HG02885 (cell line): ENCODE measurements around the gene SRCIN1.

ENCODE experiments used
- ATAC-seq: cut with Tn5 transposase; IDR thresholded peaks from one replicate; pipeline ENCODE4 v1.9.1; 2021; ENCODE audit warnings: mild to moderate bottlenecking; ENCODE audit not compliant: unreplicated experiment, poor library complexity

Gene SRCIN1

DNA sequence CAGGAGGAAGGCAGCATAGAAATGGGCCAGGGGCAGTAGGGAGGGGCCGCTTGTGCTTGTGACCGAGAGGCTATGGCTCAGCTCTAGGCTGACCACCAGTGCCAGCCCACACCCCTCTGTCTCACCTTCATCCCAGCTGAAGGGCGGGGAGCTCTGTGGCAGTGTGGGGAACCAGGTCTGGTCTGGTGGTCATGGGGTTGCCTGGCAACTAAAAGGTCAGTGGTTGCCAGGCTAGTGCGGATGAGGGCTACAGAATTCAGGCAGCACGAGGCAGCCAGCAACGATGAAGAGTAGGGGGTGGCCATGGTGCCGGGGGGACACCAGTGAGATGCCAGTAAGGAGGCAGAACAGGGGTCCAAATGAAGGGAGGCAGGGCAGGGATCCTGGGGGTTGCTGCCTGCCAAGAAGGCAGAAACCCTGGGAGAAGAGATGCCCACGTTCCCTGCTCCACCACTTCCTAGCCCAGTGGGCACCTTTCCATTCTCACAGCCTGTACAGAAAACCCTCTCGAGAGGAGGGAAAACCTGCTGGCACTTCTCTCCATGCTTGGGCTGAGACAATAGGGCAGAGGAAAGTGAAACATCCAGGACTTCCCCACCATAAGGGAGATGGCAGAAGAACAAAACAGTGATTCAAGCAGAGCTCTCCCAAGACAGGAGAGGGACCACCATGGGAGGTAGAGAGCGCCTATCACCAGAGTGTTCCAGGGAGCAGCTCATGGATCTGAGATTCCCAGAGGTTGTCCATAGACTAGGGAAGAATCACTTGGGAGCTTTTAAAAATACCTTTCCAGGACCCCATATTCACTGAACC, 39.7 kb downstream of the SRCIN1 start:
- ATAC-seq = no peak

DNA sequence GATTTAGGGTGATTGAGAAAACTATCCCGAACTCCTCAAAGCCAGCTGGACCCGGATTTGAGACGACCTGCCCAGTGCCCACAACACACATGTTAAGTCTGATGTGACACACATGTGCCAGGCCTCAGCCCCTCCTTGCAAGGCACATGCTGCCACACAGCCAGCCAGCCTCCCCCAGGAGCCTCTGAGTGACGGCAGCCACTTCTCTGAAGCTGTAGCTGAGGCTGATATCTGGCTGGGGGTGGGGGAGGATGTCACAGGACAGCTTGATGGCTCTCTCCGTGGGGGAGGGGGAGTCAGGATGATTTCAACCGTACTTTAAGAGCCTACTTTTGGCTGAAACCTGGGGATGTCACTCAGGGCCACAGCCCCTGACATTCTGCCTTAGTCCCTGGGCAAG, 40.9 kb downstream of the SRCIN1 start:
- no peak for ATAC-seq

DNA sequence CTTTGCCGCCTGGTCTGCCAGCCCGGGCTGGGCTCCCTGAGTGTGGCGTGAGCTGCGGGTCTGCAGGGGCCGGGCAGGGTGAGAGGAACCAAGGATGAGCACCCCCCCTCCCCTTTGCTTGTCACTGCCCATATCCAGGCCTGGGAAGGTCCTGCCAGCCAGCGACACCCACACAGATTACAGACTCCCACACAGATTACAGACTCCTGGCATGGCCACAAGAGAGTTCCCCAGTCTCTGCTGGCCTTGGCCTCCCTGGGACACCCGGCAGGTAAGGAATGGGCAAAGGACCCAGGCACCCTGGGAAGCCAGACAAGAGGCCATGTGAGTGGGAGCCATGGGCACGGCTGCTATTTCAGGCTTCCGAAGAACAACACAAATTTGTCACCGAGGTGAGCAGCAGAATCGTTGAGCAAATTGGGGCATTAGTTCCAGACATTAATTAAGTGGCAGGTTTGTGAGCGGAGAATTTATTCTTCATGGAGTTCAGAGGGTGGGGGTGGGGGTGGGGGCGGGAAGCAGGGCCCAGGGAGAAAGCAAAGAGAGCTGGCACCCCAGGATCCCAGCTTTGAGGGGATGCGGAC, 41.4 kb downstream of the SRCIN1 start:
- ATAC-seq = no peak

DNA sequence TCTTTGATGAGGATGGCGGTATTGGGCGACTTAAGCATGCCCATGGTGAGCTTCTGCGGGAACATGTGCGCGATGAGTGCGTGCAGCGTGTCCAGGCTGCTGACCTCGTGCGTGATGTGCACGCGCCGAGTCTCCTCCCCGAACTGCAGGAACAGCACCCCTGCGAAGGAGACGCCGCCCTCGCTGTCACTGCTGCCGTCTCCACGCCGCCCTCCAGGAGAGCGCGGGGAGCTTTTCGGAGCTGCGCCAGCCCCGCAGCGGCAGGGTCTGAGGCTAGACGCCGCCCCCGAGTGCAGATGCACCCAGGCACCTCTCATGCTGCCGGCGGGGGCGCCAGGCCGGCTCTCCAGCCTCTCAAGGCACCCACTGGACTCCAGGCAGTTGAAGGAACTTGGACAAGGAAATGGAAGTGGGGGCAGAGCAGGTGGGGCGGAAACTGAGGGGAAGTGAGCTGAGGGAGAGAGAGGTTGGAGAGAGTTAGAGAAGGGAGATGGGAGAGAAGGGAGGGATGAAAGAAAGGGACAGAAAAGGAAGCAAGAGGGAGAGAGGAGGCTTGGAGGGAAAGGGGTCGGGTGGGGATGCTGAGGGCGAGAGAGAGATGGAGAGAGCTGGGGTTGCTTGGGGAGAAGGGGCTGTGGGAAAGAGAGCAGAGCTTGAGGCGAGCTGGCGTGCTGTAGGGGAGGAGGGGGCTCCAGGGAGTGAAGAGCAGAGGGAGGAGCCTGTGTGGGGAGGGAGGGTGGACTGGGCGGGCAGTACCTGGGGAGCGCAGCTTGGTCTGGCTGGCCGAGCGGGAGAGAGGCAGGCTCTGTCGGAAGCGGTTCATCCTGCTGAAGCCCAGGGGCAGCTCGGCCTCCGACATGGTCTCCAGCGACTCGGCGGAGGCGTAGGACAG, 42.1 kb downstream of the SRCIN1 start:
- ATAC-seq = no peak

DNA sequence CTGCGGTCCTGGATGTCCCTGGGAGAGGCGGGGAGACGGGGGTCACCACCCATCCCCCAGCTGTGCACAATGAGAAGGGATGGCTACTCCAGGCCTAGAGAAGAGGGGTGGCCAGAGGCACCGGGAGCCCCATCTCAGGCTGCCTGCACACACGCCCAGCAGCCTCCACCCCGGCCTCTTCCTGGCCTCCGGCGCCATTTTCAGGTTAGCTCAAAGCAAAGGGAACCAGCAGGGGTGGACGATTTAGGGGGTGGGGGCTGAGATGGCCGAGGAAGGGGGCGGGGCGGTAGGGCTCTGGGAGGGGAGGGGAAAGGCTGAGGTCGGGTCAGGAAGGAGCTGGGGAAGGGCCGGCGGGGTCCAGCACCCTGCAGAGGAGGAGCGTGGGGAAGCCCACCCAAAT, 42.8 kb downstream of the SRCIN1 start:
- ATAC-seq = no peak

DNA sequence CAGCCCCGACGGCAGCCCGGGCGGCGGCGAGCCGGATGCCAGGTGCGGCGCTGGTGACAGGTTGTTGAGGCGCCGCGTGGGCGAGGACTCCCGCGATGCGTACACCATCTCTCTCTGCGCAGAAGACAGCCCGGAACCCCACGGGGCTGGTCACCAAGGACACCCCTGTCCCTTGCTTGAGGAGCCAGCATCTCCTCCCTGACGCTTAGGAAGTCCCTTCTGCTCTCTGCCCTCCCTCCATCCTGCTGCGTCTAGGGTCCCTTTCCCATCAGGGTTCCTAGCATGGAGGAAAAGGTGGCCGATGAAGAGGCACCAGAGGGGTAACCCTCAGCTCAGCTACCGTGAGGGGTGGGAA, 43.6 kb downstream of the SRCIN1 start:
- ATAC-seq = no peak

DNA sequence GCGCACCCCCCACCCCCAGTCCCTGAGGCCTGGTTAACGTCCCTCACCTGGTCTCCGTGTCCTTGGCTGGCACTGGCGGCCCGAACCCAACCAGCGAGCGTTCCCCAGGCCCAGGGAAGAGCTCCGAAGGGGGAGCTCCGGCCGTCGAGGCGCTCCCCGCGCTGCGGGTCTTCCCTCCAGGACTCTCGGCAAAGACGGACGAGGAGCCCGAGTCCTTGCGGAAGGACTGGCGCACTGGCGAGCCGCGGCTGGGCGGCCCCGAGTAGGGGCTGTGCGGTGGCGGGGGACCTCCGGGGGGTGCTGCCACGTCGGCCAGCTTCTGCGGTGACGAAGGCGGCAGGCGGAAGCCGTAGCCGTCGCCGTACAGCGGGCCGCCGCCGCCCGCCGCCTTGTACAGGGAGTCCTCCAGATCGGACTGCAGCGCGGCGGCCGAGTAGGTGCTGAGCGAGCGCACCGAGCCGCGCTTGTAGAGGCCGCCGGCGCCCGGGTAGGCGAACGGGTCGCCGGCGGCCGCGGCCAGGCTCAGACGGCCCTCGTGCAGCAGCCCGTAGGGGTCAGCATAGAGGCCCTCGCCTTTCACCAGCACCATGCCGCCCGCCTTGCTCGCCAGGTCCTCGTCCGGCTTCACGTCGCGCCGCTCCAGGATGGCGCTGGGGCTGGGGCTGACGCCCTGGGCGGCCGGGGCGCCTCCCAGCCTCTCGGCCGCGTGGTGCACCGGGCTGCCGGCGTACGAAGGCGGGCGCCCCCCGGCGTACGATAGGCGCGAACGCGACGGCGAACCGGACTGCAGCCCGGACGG, 44.1 kb downstream of the SRCIN1 start:
- no peak for ATAC-seq

DNA sequence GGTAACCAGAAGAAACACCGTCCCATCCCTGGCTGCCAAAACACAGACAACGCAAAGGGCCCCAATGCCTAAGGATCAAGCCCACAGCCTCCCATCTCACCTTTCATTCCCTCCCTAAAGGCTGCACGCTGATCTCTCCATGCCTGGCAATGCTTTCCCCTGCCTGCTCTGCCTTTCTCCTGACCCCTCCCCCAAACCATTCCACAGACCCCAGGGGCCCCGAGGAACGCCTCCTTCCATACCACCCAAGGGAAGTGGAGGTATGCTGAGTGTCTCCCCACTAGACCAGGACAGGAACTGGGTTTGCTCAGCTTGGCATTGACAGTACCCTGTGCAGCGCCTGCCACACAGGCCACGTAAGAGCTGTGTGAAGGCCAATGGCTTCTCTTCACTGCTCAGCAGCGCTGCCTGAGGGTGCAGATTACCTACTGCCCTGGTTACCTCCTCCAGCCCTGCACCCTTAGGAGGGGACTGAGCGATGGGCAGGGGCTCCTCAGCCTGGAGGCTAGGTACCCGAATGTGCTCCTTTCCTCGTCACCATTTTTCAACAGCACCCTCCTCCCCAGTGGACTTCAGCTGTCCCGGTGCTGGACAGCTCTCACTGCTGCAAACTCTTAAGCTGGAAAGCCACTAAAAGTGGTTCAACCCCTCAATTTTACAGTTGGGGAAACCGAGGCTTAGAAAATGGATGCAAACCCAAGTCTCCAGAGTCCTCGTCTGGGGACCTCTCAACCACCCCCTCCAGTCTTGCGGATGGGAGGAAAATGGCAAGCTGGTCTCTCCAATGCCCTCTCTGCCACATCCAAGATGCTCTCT, 45.0 kb downstream of the SRCIN1 start:
- no peak for ATAC-seq

DNA sequence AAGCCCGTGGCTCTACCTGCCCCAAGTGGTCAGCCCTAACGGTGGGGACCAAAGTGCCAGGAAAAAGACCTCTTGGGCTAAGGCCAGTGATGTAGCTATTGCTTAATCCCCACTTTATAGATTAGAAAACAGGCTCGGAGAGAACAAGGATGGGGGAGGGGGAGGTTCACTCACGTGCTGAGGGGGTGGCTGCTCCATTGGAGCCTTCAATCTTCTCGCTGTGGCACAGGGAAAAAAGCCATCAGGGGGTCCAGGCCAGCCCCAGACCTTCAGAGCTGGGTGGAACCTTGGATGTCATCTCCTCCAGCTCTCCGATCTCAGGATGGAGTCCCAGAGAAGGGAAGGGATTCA, 45.9 kb downstream of the SRCIN1 start:
- ATAC-seq = no peak

DNA sequence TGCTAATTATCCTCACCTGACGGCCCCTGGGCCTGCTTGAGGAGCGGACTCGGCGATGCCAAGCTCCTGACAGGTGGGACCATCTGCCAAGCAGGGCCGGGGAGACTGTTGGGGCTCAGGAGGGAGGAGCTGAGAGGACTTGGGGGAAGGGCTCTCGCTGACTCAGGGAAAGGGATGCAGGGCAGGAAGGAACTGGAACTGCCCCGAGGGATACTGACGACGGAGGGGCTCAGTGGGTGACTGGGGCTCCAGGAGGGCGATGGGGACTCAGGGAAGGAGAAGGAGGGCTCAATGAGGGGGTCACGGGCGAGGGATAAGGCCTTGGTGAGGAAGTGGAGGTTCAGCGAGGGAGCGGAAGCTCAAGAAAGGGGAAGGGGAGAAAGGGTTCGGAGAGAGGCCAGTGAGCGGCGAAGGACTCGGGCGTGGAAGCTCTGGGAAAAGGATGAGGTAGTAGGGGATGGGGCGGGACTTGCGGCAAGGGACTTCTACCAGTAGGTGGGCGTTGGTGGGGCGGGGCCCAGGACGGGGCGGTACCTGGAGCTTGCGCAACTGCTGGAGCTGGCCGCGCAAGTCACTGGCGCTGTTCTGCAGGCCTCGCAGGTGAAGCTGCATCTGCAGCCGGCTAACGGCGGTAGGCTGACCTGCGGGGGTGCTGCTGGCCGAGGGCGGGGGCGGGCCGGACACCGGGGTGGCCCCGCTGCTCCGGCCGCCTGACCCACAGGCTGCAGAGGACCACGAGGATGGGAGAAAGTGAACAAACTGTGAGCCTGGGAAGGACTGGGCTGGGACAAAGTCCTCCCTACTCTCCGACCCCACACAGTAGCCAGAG, 46.5 kb downstream of the SRCIN1 start:
- ATAC-seq = peak; percentile 74

DNA sequence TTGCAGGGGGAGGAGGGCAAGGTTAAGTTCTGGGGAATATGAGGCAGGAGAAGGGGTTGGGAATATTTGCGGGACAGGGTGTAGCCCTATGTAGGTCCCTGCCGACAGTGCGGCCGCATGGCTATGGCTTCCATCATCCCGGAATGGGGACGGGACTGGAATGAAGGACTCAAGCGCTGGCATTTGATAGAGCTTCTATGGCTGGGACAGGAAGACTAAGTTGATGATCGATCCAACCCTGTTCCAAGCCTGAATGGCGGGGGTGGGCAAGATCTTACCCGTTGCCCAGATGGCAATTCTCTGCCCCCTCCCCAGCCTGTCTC, 47.1 kb downstream of the SRCIN1 start:
- ATAC-seq = no peak

DNA sequence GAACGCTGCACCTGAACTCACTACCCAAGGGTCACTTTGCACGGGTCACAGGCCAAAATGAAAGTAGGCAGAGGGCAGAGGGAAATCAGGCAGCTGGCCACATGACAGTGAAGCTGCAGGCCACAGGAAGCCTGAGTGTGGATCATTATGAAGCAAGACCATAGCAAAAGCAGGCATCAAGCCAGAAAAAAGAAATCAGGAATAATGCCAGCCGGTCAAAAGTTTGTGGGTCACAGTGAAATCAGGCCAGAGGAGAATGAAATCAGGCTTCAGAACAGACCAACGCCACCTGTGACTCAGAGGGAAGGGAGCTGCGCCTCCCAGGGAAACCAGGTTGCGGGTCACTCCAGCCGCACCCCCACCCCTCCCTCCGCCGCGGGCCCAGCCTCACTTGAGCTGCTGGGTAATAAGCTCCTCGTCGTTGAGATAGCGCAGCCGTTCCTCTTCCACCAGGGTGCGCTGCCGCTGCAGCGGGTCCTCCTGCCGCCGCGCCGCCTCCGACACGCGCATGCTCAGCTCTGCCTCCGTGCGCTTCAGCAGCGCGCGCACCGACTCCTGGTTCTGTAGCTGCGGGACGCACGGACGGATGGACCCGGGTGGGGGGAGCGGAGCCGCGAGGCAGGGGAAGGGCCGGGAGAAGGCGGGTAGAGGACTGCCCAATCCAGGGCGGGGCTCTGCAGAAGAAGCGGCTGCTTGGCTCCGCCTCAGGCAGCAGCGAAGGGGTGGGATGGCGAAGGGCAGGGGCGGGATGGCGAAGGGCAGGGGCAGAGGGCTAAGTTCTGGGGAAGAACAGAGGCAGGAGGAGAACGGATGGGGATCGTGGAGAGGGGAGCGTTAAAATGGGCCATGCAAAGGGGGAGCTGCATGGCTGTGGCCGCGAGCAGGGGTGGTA, 47.7 kb downstream of the SRCIN1 start:
- ATAC-seq = peak; percentile 68

DNA sequence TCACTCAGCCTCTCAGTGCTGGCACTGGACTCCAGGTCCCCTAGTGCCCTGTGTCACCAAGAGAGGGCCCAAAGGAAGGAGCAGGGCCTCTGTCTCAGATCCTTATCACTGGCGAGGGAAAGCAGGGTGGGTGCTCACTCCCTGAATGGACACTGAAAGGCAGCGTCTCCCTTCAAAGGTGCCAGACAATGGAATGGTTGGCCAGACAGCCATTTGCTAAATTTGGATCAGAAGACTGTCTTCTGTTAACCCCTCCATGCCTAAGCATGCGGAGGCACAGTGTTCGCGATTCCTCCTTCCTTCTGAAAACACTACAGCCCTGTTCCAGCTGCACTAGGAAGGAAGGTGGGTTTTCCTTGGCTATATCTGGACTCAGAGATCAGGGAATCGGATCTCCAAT, 48.4 kb downstream of the SRCIN1 start:
- no peak for ATAC-seq

DNA sequence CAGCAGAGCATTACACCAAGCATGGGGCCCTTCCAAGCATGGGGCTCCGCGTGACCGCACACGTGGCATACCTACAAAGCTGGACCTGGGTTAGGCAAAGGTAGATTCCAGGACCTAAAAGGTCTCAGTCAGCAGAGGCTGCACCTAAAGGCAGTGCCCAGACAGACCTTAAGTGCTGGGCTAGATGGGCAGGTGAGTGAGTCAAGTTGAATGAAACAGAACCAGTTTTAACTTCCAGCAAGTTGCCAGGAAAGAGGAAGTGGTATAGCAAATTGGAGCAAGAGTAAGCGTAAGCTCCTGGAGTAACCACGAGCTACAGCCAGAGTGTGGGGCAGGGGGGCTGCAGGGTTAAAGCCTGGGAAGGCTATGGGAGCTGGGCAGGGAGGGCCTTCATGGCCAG, 49.5 kb downstream of the SRCIN1 start:
- no peak for ATAC-seq

DNA sequence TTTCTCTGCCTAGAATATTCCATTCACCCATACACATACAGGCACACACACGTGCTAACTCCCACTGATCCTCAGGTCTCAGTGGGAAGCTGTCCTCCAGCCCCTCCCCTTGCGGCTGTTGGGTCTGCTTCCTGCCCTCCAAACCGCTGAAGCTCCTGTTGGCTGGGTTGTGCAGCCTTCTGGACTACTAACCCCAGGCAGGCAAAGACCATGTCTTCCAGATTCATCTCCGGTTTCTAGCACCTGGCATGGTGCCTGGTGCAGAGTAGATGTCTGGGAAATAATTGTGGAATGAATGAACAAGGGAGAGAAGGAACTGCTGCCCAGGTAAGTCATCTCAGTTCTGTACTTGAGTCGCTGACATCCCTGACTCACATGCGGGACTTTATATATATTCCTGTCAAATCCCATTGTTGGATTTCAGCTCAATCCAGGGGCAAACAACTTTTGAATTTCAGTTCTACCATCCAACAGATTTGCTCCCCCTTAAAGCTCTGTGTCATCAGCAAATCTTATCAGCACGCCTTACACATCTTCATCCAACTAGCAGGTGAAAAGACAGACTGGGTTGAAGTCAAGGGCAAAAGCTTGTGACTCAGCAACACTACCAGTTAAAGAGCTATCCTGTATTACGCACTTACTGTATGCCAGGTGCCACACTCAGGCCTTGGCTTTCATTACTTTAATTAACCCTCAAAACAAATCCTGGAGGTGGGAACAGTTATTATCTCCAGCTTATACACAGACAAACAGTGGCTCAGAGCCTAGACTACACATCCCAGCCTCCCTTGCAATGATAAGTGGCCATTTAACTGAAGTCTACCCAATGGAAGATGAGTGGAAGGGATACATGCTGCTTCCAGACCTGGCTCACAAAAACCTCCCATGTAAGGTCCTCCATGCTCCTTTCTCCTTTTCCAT, 51.1 kb downstream of the SRCIN1 start:
- ATAC-seq = no peak

DNA sequence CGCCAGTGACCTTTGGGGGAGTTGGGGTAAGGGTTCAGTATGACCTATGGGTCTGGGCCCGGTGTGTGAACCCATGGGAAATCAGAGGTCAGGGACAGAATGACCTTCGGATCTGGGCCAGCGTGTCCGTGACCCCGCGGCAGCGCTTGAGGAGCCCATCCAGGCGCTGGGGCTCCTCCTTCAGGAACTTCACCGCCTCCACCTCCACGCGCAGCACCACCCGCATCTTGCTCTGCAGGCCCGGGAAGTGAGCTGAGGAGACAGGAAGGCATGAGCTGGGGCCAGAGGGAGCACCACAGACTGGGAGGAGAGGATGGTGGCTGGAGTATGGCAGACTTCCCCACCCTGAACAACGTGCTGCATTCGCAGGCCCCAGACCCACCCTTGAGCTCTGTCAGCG, 53.4 kb downstream of the SRCIN1 start:
- ATAC-seq = no peak

DNA sequence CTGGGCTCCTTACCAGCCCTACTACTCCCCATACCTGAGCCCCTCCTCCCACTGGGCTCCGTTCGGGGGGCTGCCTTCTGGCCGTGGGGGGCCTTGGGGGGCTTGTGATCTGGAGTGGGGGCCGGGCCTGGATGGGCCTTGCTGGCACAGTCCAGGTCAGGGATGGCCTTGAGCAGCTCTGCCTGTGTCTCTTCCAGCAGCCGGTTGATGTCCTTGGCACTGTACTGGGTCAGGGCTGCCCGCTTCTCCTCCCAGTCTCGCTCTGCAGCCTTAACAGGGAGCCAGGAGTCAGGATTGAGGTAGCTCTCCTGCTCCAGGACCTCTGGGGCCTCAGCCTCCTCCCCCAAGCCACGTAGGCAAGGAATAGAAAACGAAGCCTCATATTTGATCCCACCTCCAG, 54.6 kb downstream of the SRCIN1 start:
- no peak for ATAC-seq
